ENCODE results near the gene MBTPS1. TPM values are rescaled to one million over a fixed set of nuclear protein-coding genes. Genes with fewer than 3 reads are reported as not detected.

The MBTPS1 gene
- total and polyA plus RNA-seq, 3 experiments from 2014 or later = 38.3 to 64.7 (median 45.0) TPM

GRCh38 chr16:84080378-84080777 is 36.4 kb downstream of the MBTPS1 start:
- DNase-seq = no peak
- no peak overlapping the region for H3K4me3 Mint-ChIP-seq
- peaks cover 17 to 38% (median 24%) of the 10 kb centered on the region in 3 donors for H3K4me1 Mint-ChIP-seq
- no peak overlapping the region for H3K4me3 ChIP-seq (ENCODE audit: low read length)
- no peaks in the 10 kb centered on the region for H3K9me3 ChIP-seq (ENCODE audit: low read length)
- H3K27ac Mint-ChIP-seq = peak overlapping the region in 2 of 8 donors; percentile 37 to 40
- ChIA-PET POLR2A (no interaction called here), CTCF (no interaction called here)
- peaks cover 48% of the 10 kb centered on the region for H3K36me3 ChIP-seq (ENCODE audit: insufficient read depth, low read length)
- no peaks in the 10 kb centered on the region for H3K9me3 Mint-ChIP-seq
- no peaks in the 10 kb centered on the region for H3K4me1 ChIP-seq (ENCODE audit: insufficient read depth, low read length)
- H3K27me3 Mint-ChIP-seq = no peaks in the 10 kb centered on the region
- H3K27me3 ChIP-seq (ENCODE audit: insufficient read depth, low read length, poor library complexity, severe bottlenecking) = no peaks in the 10 kb centered on the region
- H3K36me3 Mint-ChIP-seq = peaks cover 0 to 87% (median 21%) of the 10 kb centered on the region in 3 donors
- no peak overlapping the region for H3K27ac ChIP-seq (ENCODE audit: low read depth, low read length)

- H3K4me3 ChIP-seq (ENCODE audit: low read length) = no peak overlapping the region
- Mint-ChIP-seq H3K36me3 (peaks cover 0 to 90% (median 23%) of the 10 kb centered on the region in 3 donors), H3K27ac (peak overlapping the region in 1 of 8 donors; percentile 74), H3K27me3 (no peaks in the 10 kb centered on the region), H3K9me3 (no peaks in the 10 kb centered on the region), H3K4me3 (no peak overlapping the region), H3K4me1 (peaks cover 14 to 31% (median 19%) of the 10 kb centered on the region in 3 donors)
- no peak overlapping the region for H3K27ac ChIP-seq (ENCODE audit: low read depth, low read length)
- no peak for DNase-seq
- POLR2A ChIA-PET = no interaction called here
- H3K9me3 ChIP-seq (ENCODE audit: low read length) = no peaks in the 10 kb centered on the region
- no peaks in the 10 kb centered on the region for H3K4me1 ChIP-seq (ENCODE audit: insufficient read depth, low read length)
- CTCF ChIA-PET = interaction anchor here (1.1 kb wide), 1 partner anchor 108 kb away, joined by 3 read pairs; no protein-coding TSS in a partner anchor
- H3K36me3 ChIP-seq (ENCODE audit: insufficient read depth, low read length) = peaks cover 54% of the 10 kb centered on the region
- H3K27me3 ChIP-seq (ENCODE audit: insufficient read depth, low read length, poor library complexity, severe bottlenecking) = no peaks in the 10 kb centered on the region
Observed at GRCh38 chr16:84079664-84080063, 37.1 kb downstream of the MBTPS1 start.

GRCh38 chr16:84075376-84075775 is 41.4 kb downstream of the MBTPS1 start:
- no peak for DNase-seq
- no peak overlapping the region for H3K4me3 ChIP-seq (ENCODE audit: low read length)
- peaks cover 49% of the 10 kb centered on the region for H3K36me3 ChIP-seq (ENCODE audit: insufficient read depth, low read length)
- Mint-ChIP-seq H3K4me1 (peaks cover 11 to 23% (median 14%) of the 10 kb centered on the region in 3 donors), H3K9me3 (no peaks in the 10 kb centered on the region), H3K4me3 (no peak overlapping the region), H3K27me3 (no peaks in the 10 kb centered on the region), H3K27ac (no peak overlapping the region), H3K36me3 (peaks cover 7 to 89% (median 25%) of the 10 kb centered on the region in 3 donors)
- H3K27me3 ChIP-seq (ENCODE audit: insufficient read depth, low read length, poor library complexity, severe bottlenecking) = no peaks in the 10 kb centered on the region
- no peaks in the 10 kb centered on the region for H3K9me3 ChIP-seq (ENCODE audit: low read length)
- ChIA-PET CTCF (no interaction called here), POLR2A (no interaction called here)
- H3K4me1 ChIP-seq (ENCODE audit: insufficient read depth, low read length) = no peaks in the 10 kb centered on the region
- no peak overlapping the region for H3K27ac ChIP-seq (ENCODE audit: low read depth, low read length)

- H3K4me3 Mint-ChIP-seq = no peak overlapping the region
- H3K4me1 ChIP-seq (ENCODE audit: insufficient read depth, low read length) = no peaks in the 10 kb centered on the region
- DNase-seq = no peak
- H3K4me1 Mint-ChIP-seq = peaks cover 11 to 23% (median 14%) of the 10 kb centered on the region in 3 donors
- H3K9me3 Mint-ChIP-seq = no peaks in the 10 kb centered on the region
- H3K27ac Mint-ChIP-seq = no peak overlapping the region
- H3K27ac ChIP-seq (ENCODE audit: low read depth, low read length) = no peak overlapping the region
- H3K27me3 ChIP-seq (ENCODE audit: insufficient read depth, low read length, poor library complexity, severe bottlenecking) = no peaks in the 10 kb centered on the region
- no peaks in the 10 kb centered on the region for H3K9me3 ChIP-seq (ENCODE audit: low read length)
- peaks cover 7 to 89% (median 27%) of the 10 kb centered on the region in 3 donors for H3K36me3 Mint-ChIP-seq
- peaks cover 49% of the 10 kb centered on the region for H3K36me3 ChIP-seq (ENCODE audit: insufficient read depth, low read length)
- no peak overlapping the region for H3K4me3 ChIP-seq (ENCODE audit: low read length)
- POLR2A ChIA-PET = no interaction called here
- CTCF ChIA-PET = no interaction called here
- H3K27me3 Mint-ChIP-seq = no peaks in the 10 kb centered on the region
Observed at GRCh38 chr16:84074721-84075120, 42.0 kb downstream of the MBTPS1 start.

GRCh38 chr16:84072014-84072413 is 44.7 kb downstream of the MBTPS1 start:
- Histone ChIP-seq H3K4me3 (ENCODE audit: low read length) (no peak overlapping the region), H3K27ac (ENCODE audit: low read depth, low read length) (no peak overlapping the region), H3K27me3 (ENCODE audit: insufficient read depth, low read length, poor library complexity, severe bottlenecking) (no peaks in the 10 kb centered on the region), H3K9me3 (ENCODE audit: low read length) (no peaks in the 10 kb centered on the region), H3K36me3 (ENCODE audit: insufficient read depth, low read length) (peaks cover 68% of the 10 kb centered on the region), H3K4me1 (ENCODE audit: insufficient read depth, low read length) (no peaks in the 10 kb centered on the region)
- Mint-ChIP-seq H3K4me1 (peaks cover under 1 to 4% (median 4%) of the 10 kb centered on the region in 3 donors), H3K36me3 (peaks cover 7 to 92% (median 40%) of the 10 kb centered on the region in 3 donors), H3K4me3 (no peak overlapping the region), H3K9me3 (no peaks in the 10 kb centered on the region), H3K27me3 (no peaks in the 10 kb centered on the region), H3K27ac (peak overlapping the region in 1 of 8 donors; percentile 52)
- POLR2A ChIA-PET = no interaction called here
- CTCF ChIA-PET = interaction anchor here (2.2 kb wide), 1 partner anchor 13 kb away, joined by 5 read pairs; no protein-coding TSS in a partner anchor
- DNase-seq = no peak

- ChIA-PET CTCF (interaction anchor here (2.4 kb wide), 1 partner anchor 14 kb away, joined by 10 read pairs; no protein-coding TSS in a partner anchor), POLR2A (no interaction called here)
- Mint-ChIP-seq H3K4me3 (no peak overlapping the region), H3K36me3 (peaks cover 7 to 92% (median 40%) of the 10 kb centered on the region in 3 donors), H3K27me3 (no peaks in the 10 kb centered on the region), H3K4me1 (peaks cover 0 to 2% (median 0%) of the 10 kb centered on the region in 3 donors), H3K9me3 (no peaks in the 10 kb centered on the region), H3K27ac (no peak overlapping the region)
- Histone ChIP-seq H3K4me3 (ENCODE audit: low read length) (no peak overlapping the region), H3K27me3 (ENCODE audit: insufficient read depth, low read length, poor library complexity, severe bottlenecking) (no peaks in the 10 kb centered on the region), H3K9me3 (ENCODE audit: low read length) (no peaks in the 10 kb centered on the region), H3K4me1 (ENCODE audit: insufficient read depth, low read length) (no peaks in the 10 kb centered on the region), H3K27ac (ENCODE audit: low read depth, low read length) (no peak overlapping the region), H3K36me3 (ENCODE audit: insufficient read depth, low read length) (peaks cover 75% of the 10 kb centered on the region)
- DNase-seq = no peak
Observed at GRCh38 chr16:84071121-84071520, 45.6 kb downstream of the MBTPS1 start.

GRCh38 chr16:84069540-84069939 is 47.2 kb downstream of the MBTPS1 start:
- Histone ChIP-seq H3K27ac (ENCODE audit: low read depth, low read length) (no peak overlapping the region), H3K9me3 (ENCODE audit: low read length) (no peaks in the 10 kb centered on the region), H3K27me3 (ENCODE audit: insufficient read depth, low read length, poor library complexity, severe bottlenecking) (no peaks in the 10 kb centered on the region), H3K4me1 (ENCODE audit: insufficient read depth, low read length) (no peaks in the 10 kb centered on the region), H3K36me3 (ENCODE audit: insufficient read depth, low read length) (peaks cover 65% of the 10 kb centered on the region), H3K4me3 (ENCODE audit: low read length) (no peak overlapping the region)
- peaks cover 0 to 2% (median 0%) of the 10 kb centered on the region in 3 donors for H3K4me1 Mint-ChIP-seq
- H3K27ac Mint-ChIP-seq = peak overlapping the region in 2 of 8 donors; percentile 49
- H3K4me3 Mint-ChIP-seq = no peak overlapping the region
- ChIA-PET CTCF (interaction anchor here (1.6 to 2.4 kb wide), 2 partner anchors 10 to 15 kb away, joined by 4 to 10 read pairs; no protein-coding TSS in a partner anchor), POLR2A (no interaction called here)
- no peaks in the 10 kb centered on the region for H3K27me3 Mint-ChIP-seq
- no peak for DNase-seq
- H3K9me3 Mint-ChIP-seq = no peaks in the 10 kb centered on the region
- peaks cover 7 to 92% (median 33%) of the 10 kb centered on the region in 3 donors for H3K36me3 Mint-ChIP-seq

GRCh38 chr16:84068783-84069462 is 47.8 kb downstream of the MBTPS1 start:
- H3K9me3 Mint-ChIP-seq = no peaks in the 10 kb centered on the region
- peak overlapping the region in 3 of 8 donors; percentile 49 to 56 (median 49) for H3K27ac Mint-ChIP-seq
- H3K4me3 ChIP-seq (ENCODE audit: low read length) = no peak overlapping the region
- peaks cover 7 to 92% (median 29%) of the 10 kb centered on the region in 3 donors for H3K36me3 Mint-ChIP-seq
- H3K4me1 Mint-ChIP-seq = no peaks in the 10 kb centered on the region
- H3K27ac ChIP-seq (ENCODE audit: low read depth, low read length) = no peak overlapping the region
- no peak for DNase-seq
- ChIA-PET CTCF (interaction anchor here (1.6 to 2.4 kb wide), 2 partner anchors 9 to 16 kb away, joined by 4 to 10 read pairs; no protein-coding TSS in a partner anchor), POLR2A (no interaction called here)
- H3K27me3 ChIP-seq (ENCODE audit: insufficient read depth, low read length, poor library complexity, severe bottlenecking) = no peaks in the 10 kb centered on the region
- no peaks in the 10 kb centered on the region for H3K9me3 ChIP-seq (ENCODE audit: low read length)
- H3K4me3 Mint-ChIP-seq = no peak overlapping the region
- H3K36me3 ChIP-seq (ENCODE audit: insufficient read depth, low read length) = peaks cover 59% of the 10 kb centered on the region
- H3K4me1 ChIP-seq (ENCODE audit: insufficient read depth, low read length) = no peaks in the 10 kb centered on the region
- no peaks in the 10 kb centered on the region for H3K27me3 Mint-ChIP-seq

Data from CD8-positive, alpha-beta memory T cell (primary cell).